HepG2 (cell line): ENCODE results near the gene SBK3. TPM values are rescaled to one million over a fixed set of nuclear protein-coding genes. Genes with fewer than 3 reads are reported as not detected.

ENCODE experiments used
- ATAC-seq: fragments of 200-7000 bp; cut with Tn5 transposase; 3 replicates; pipeline ENCODE4 v1.9.1; 2020; ENCODE audit warnings: mild to moderate bottlenecking, moderate library complexity
- BruUV-seq: library from RNA; stranded (reverse); fragments of 400-500 nt; replicated peaks from 2 replicates; lab custom pipeline; 2021; lab: Mats Ljungman, UMichigan
- CTCF ChIA-PET: fragments of 300-600 bp; formaldehyde crosslinking; extraction: SDS; loops from one replicate; lab custom pipeline; 2021; ENCODE audit warnings: low total read pairs, inconsistent platforms, low intra/inter-chr PET ratio; lab: Yijun Ruan, JAX
- POLR2A ChIA-PET: fragments of 350-600 bp; sonication (Branson Sonifier 250); formaldehyde crosslinking; loops from one replicate; lab custom pipeline; 2020; ENCODE audit warnings: antibody characterized with exemption, inconsistent platforms; lab: Yijun Ruan, JAX
- DNase-seq: peaks from one replicate; pipeline ENCODE4 v3.0.0-alpha.2; 2015; ENCODE audit warnings: low spot score
- FAIRE-seq: peaks from 3 replicates; lab custom pipeline; 2011; peaks lifted over from hg19 to GRCh38; lab: Jason Lieb, UNC
- H2AFZ ChIP-seq: one replicate; pipeline ENCODE4 v1.6.1; 2011; ENCODE audit warnings: low read length, inconsistent platforms
- H3K27ac ChIP-seq: fragments of 300-600 bp; 3 replicates; pipeline ENCODE4 v1.8.0; 2011; ENCODE audit warnings: mixed run types, mild to moderate bottlenecking, mixed read lengths, low read length, inconsistent platforms; ENCODE audit not compliant: insufficient read depth; ENCODE audit errors: extremely low read length
- H3K27me3 ChIP-seq, 2 experiments: fragments of 200-600 bp in 1 of 2; 2 replicates in 1 of 2; 3 replicates in 1 of 2; pipeline versions ENCODE4 v1.6.0 to v1.8.0; 2011; ENCODE audit warnings: low read length in 2 of 2, mild to moderate bottlenecking in 2 of 2, moderate library complexity in 2 of 2, inconsistent platforms in 1 of 2; ENCODE audit not compliant: insufficient read depth in 2 of 2, control insufficient read depth in 1 of 2
- H3K36me3 ChIP-seq, 2 experiments: fragments of 200-600 bp in 1 of 2; replicated peaks in 1 of 2; 2 replicates in 1 of 2; 3 replicates in 1 of 2; pipeline versions ENCODE4 v1.5.1 to v1.8.0; 2011; ENCODE audit warnings: low read length in 2 of 2, inconsistent platforms in 1 of 2; ENCODE audit not compliant: insufficient read depth in 2 of 2, control insufficient read depth in 1 of 2
- H3K4me1 ChIP-seq: 2 replicates; pipeline ENCODE4 v1.5.1; 2012; ENCODE audit warnings: low read length, inconsistent platforms; ENCODE audit not compliant: insufficient read depth
- H3K4me2 ChIP-seq: 2 replicates; pipeline ENCODE4 v1.6.0; 2011; ENCODE audit warnings: low read depth, low read length, inconsistent platforms
- H3K4me3 ChIP-seq, 3 experiments: fragments of 200-600 bp in 1 of 3; sonication (generic), shearing (Covaris generic) in 1 of 3; replicated peaks in 1 of 3; 2 replicates each; pipeline ENCODE4 v1.5.1; 2011 to 2016; ENCODE audit warnings: low read length in 3 of 3, inconsistent platforms in 2 of 3, low read depth in 2 of 3, mild to moderate bottlenecking in 2 of 3, control low read depth in 1 of 3, mixed read lengths in 1 of 3; ENCODE audit not compliant: insufficient read depth in 1 of 3
- H3K79me2 ChIP-seq: one replicate; pipeline ENCODE4 v1.6.1; 2011; ENCODE audit warnings: low read length, inconsistent platforms; ENCODE audit not compliant: insufficient read depth
- H3K9ac ChIP-seq: 2 replicates; pipeline ENCODE4 v1.6.0; 2011; ENCODE audit warnings: mild to moderate bottlenecking, low read depth, low read length, inconsistent platforms; ENCODE audit not compliant: insufficient read depth
- H3K9me3 ChIP-seq: 2 replicates; pipeline ENCODE4 v1.5.1; 2012; ENCODE audit warnings: mild to moderate bottlenecking, low read length
- H4K20me1 ChIP-seq: 2 replicates; pipeline ENCODE4 v1.6.0; 2011; ENCODE audit warnings: inconsistent platforms, mild to moderate bottlenecking, low read length, moderate library complexity; ENCODE audit not compliant: insufficient read depth
- FOXK1 ChIP-seq: sonication (generic); formaldehyde crosslinking; IDR thresholded peaks from 2 replicates; pipeline ENCODE4 v1.4.0; 2020; ENCODE audit warnings: low read depth, missing genetic modification reagents, borderline replicate concordance
- KDM2A ChIP-seq: sonication (generic); formaldehyde crosslinking; IDR thresholded peaks from 2 replicates; pipeline ENCODE4 v1.4.0; 2020; ENCODE audit warnings: low read depth, missing genetic modification reagents, borderline replicate concordance
- NFYC ChIP-seq: IDR thresholded peaks from 2 replicates; pipeline ENCODE4 v1.6.1; 2016; ENCODE audit warnings: missing genetic modification reagents, missing compliant biosample characterization
- RFXAP ChIP-seq: sonication (generic); formaldehyde crosslinking; IDR thresholded peaks from 2 replicates; pipeline ENCODE4 v1.4.0; 2020; ENCODE audit warnings: missing genetic modification reagents, borderline replicate concordance
- SMAD1 ChIP-seq: sonication (generic); formaldehyde crosslinking; IDR thresholded peaks from 2 replicates; pipeline ENCODE4 v1.4.0; 2020; ENCODE audit warnings: missing genetic modification reagents, low read depth, mild to moderate bottlenecking, borderline replicate concordance
- SP1 ChIP-seq, 2 experiments: fragments of 450-650 bp in 1 of 2; sonication (generic) in 1 of 2; formaldehyde crosslinking in 1 of 2; IDR thresholded peaks; 2 replicates each; pipeline versions ENCODE4 v1.4.0 to v1.6.1; 2016 to 2020; ENCODE audit warnings: missing genetic modification reagents in 1 of 2
- SP4 ChIP-seq: sonication (generic); formaldehyde crosslinking; IDR thresholded peaks from 2 replicates; pipeline ENCODE4 v1.8.1; 2023; ENCODE audit warnings: mild to moderate bottlenecking, missing genetic modification reagents
- STAG1 ChIP-seq: sonication (generic); formaldehyde crosslinking; IDR thresholded peaks from 2 replicates; pipeline ENCODE4 v1.4.0; 2020; ENCODE audit warnings: missing genetic modification reagents
- XRCC5 ChIP-seq: fragments of 200-400 bp; formaldehyde crosslinking; optimal IDR thresholded peaks from 2 replicates; pipeline ENCODE3; 2017; ENCODE audit warnings: mild to moderate bottlenecking, low read length
- ZNF547 ChIP-seq: sonication (generic); formaldehyde crosslinking; IDR thresholded peaks from 2 replicates; pipeline ENCODE4 v1.5.1; 2020; ENCODE audit warnings: mild to moderate bottlenecking, missing genetic modification reagents
- ZNF773 ChIP-seq: sonication (generic); formaldehyde crosslinking; IDR thresholded peaks from 2 replicates; pipeline ENCODE4 v1.4.0; 2020; ENCODE audit warnings: missing genetic modification reagents, borderline replicate concordance
- ZSCAN22 ChIP-seq: sonication (generic); formaldehyde crosslinking; IDR thresholded peaks from 2 replicates; pipeline ENCODE4 v1.4.0; 2020; ENCODE audit warnings: mild to moderate bottlenecking, missing genetic modification reagents
- WGBS: methylation state at CpG from one replicate; pipeline ENCODE4 v1.1.6; 2017; ENCODE audit warnings: low lambda C conversion rate; 5-methylcytosine and 5-hydroxymethylcytosine counted together
- in situ Hi-C: cut with HindIII; loops from 2 replicates; pipeline ENCODE4 v1.10.0; 2017; ENCODE audit warnings: low pct_unique_long_range_greater_than_20kb; ENCODE audit not compliant: extremely low pct_ligation_motif_present
- intact Hi-C: fragments of 100-400 bp; cut with micrococcal nuclease; formaldehyde crosslinking; loops from one replicate; pipeline ENCODE4 v1.10.0; 2022; ENCODE audit not compliant: unreplicated experiment
- polyA plus RNA-seq, 8 experiments: library from polyadenylated mRNA; depleted of rRNA in 3 of 8; stranded (reverse) in 7 of 8; unstranded in 1 of 8; fragments of >200 nt; fragmentation: Illumina TruSeq in 4 of 8; extraction: Trizol in 4 of 8; gene quantifications; 2 replicates each; pipeline versions ENCODE4 v1.2.1 to v1.2.3, GENCODE V29; 2011 to 2016; ENCODE audit warnings: low read depth in 4 of 8, missing spikeins in 1 of 8, mixed read lengths in 1 of 8; ENCODE audit not compliant: insufficient read depth in 1 of 8
- total RNA-seq, 5 experiments: library from RNA; depleted of rRNA; stranded (reverse); fragments of >200 nt; fragmentation: Illumina TruSeq; extraction: Trizol; gene quantifications; 2 replicates each; pipeline ENCODE4 v1.2.3, GENCODE V29; 2016; ENCODE audit warnings: low read depth in 1 of 5
- TF ChIP-seq, protein P1 (sequence below), 2 experiments: sonication (generic) in 1 of 2; formaldehyde crosslinking in 1 of 2; IDR thresholded peaks; 2 replicates each; pipeline versions ENCODE4 v1.4.0 to v1.6.1; 2016 to 2020; ENCODE audit warnings: borderline replicate concordance in 1 of 2, low read depth in 1 of 2, mild to moderate bottlenecking in 1 of 2, missing genetic modification reagents in 1 of 2
- TF ChIP-seq, protein P2 (sequence below): sonication (generic); formaldehyde crosslinking; IDR thresholded peaks from 2 replicates; pipeline ENCODE4 v1.5.0; 2020; ENCODE audit warnings: mild to moderate bottlenecking, missing genetic modification reagents, moderate library complexity

Gene SBK3
- total and polyA plus RNA-seq, 2 of the 13 experiments (the other 11 are each of a cell fraction or from before 2014, with no cell fraction given), result 0.66 to 0.77 TPM

DNA sequence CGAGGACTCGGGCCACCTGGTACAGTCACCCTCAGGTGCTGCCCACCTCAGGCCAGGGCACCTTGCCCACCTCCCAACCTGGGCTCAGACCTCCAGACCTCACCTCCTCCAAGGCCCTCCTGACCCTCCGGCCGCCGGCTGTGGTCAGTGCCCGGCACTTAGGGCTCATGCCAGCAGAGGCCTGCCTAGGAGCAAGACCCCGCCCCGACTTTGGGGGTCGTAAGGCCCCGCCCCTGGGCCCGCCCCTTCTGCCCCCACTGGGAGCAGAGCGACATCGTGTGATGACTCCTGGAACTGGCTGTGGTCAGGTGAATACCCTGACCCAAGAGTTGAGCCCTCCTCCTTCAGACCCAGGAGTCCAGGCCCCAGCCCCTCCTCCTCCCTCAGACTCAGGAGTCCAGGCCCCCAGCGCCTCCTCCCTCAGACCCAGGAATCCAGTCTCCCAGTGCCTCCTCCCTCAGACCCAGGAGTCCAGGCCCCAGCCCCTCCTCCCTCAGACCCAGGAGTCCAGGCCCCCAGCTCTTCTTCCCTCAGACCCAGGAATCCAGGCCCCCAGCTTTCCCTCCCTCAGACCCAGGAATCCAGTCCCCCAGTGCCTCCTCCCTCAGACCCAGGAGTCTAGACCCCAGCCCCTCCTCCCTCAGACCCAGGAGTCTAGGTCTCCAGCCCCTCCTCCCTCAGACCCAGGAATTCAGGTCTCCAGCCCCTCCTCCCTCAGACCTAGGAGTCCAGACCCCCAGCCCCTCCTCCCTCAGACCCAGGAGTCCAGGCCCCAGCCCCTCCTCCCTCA lies 8.2 kb downstream of the SBK3 start, which contains the start of gene SBK2:
Gene SBK2, minus strand, starts transcription at position 183 of the 790 bp plus-strand sequence. CDS start 839 bp downstream, outside the sequence.
- H3K4me1 ChIP-seq, result peaks cover 32% of the 10 kb centered on the region
- in situ Hi-C loops, result no loop called here
- H3K9ac ChIP-seq, result no peak within 1 kb of the TSS
- WGBS, result 5% methylated on average over 4 of the region's 14 CpGs
- ChIA-PET CTCF (interaction anchor here (1.9 kb wide), 1 partner anchor 20 kb away, joined by 6 read pairs; no protein-coding TSS in a partner anchor), POLR2A (no interaction called here)
- peak within 1 kb of the TSS; percentile 58 for H3K4me2 ChIP-seq
- FAIRE-seq, result no peak
- BruUV-seq, result no TSS peak
- no peaks in the 10 kb centered on the region for H3K79me2 ChIP-seq
- peak; percentile 33 for DNase-seq
- peak within 1 kb of the TSS in 2 of 3 experiments; percentile 13 to 64; a peak in 2 of 6 replicates for H3K4me3 ChIP-seq
- H3K9me3 ChIP-seq, result no peaks in the 10 kb centered on the region
- no peaks in the 10 kb centered on the region for H3K36me3 ChIP-seq
- intact Hi-C loops, result no loop called here
- H3K27ac ChIP-seq, result no peak within 1 kb of the TSS
- peak; percentile 57 for ATAC-seq
- H2AFZ ChIP-seq, result no peak within 1 kb of the TSS
- no peaks in the 10 kb centered on the region; a peak in 1 of 5 replicates for H3K27me3 ChIP-seq
- H4K20me1 ChIP-seq, result no peaks in the 10 kb centered on the region
- no peak for TF ChIP-seq ZNF773 (CRISPR knock-in tag)
- no peak for TF ChIP-seq KDM2A (CRISPR knock-in tag)
- TF ChIP-seq STAG1 (CRISPR knock-in tag), result peak; percentile 41
- no peak for TF ChIP-seq SMAD1
- TF ChIP-seq NFYC (CRISPR knock-in tag), result no peak
- no peak for TF ChIP-seq XRCC5
- TF ChIP-seq, protein P1, sequence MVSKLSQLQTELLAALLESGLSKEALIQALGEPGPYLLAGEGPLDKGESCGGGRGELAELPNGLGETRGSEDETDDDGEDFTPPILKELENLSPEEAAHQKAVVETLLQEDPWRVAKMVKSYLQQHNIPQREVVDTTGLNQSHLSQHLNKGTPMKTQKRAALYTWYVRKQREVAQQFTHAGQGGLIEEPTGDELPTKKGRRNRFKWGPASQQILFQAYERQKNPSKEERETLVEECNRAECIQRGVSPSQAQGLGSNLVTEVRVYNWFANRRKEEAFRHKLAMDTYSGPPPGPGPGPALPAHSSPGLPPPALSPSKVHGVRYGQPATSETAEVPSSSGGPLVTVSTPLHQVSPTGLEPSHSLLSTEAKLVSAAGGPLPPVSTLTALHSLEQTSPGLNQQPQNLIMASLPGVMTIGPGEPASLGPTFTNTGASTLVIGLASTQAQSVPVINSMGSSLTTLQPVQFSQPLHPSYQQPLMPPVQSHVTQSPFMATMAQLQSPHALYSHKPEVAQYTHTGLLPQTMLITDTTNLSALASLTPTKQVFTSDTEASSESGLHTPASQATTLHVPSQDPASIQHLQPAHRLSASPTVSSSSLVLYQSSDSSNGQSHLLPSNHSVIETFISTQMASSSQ (IDR thresholded peaks at IDR 0.05; ENCODE audit: low read depth), result no peak
- TF ChIP-seq, protein P1 (CRISPR knock-in tag; IDR thresholded peaks at IDR 0.05; ENCODE audit: borderline replicate concordance), result no peak
- TF ChIP-seq SP4 (CRISPR knock-in tag), result 0 out of 2 replicates have a peak, but pooled peaks have one; percentile 32
- peak; percentile 88 for TF ChIP-seq RFXAP (CRISPR knock-in tag)
- peak; percentile 97 for TF ChIP-seq ZSCAN22
- no peak for TF ChIP-seq SP1 (IDR thresholded peaks at IDR 0.05)
- TF ChIP-seq SP1 (CRISPR knock-in tag; IDR thresholded peaks at IDR 0.05), result peak; percentile 87
- no peak for TF ChIP-seq FOXK1
- no peak for TF ChIP-seq ZNF547
- TF ChIP-seq, protein P2, sequence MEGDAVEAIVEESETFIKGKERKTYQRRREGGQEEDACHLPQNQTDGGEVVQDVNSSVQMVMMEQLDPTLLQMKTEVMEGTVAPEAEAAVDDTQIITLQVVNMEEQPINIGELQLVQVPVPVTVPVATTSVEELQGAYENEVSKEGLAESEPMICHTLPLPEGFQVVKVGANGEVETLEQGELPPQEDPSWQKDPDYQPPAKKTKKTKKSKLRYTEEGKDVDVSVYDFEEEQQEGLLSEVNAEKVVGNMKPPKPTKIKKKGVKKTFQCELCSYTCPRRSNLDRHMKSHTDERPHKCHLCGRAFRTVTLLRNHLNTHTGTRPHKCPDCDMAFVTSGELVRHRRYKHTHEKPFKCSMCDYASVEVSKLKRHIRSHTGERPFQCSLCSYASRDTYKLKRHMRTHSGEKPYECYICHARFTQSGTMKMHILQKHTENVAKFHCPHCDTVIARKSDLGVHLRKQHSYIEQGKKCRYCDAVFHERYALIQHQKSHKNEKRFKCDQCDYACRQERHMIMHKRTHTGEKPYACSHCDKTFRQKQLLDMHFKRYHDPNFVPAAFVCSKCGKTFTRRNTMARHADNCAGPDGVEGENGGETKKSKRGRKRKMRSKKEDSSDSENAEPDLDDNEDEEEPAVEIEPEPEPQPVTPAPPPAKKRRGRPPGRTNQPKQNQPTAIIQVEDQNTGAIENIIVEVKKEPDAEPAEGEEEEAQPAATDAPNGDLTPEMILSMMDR (CRISPR knock-in tag), result peak; percentile 70
